ENCODE measurements around the gene COL16A1.

The COL16A1 gene

GRCh38 chr1:31615414-31615813, 88.4 kb downstream of the COL16A1 start:
- POLR2A ChIA-PET = no interaction called here
- TF ChIP-seq CTCF (IDR thresholded peaks at IDR 0.05; ENCODE audit: insufficient read depth, low read length, missing control alignments) = no peak
- CTCF ChIA-PET = interaction anchor here (1.2 to 4.6 kb wide), 3 partner anchors 10 to 20 kb away, joined by 4 to 58 read pairs (median 57); no protein-coding TSS in a partner anchor
- DNase-seq (ENCODE audit: low read depth, low spot score) = no peak
- H3K4me3 ChIP-seq (ENCODE audit: low read depth, low read length) = no peak overlapping the region

GRCh38 chr1:31614414-31615005, 89.3 kb downstream of the COL16A1 start:
- no peak for DNase-seq (ENCODE audit: low read depth, low spot score)
- H3K4me3 ChIP-seq (ENCODE audit: low read depth, low read length) = no peak overlapping the region
- CTCF ChIA-PET = interaction anchor here (0.9 to 1.0 kb wide), 2 partner anchors 20 to 23 kb away, joined by 3 to 4 read pairs; no protein-coding TSS in a partner anchor
- POLR2A ChIA-PET = no interaction called here
- TF ChIP-seq CTCF (IDR thresholded peaks at IDR 0.05; ENCODE audit: insufficient read depth, low read length, missing control alignments) = no peak

- DNase-seq (ENCODE audit: low read depth, low spot score) = no peak
- POLR2A ChIA-PET = interaction anchor here (0.5 kb wide), 1 partner anchor 20 kb away, joined by 3 read pairs; no protein-coding TSS in a partner anchor
- TF ChIP-seq CTCF (IDR thresholded peaks at IDR 0.05; ENCODE audit: insufficient read depth, low read length, missing control alignments) = no peak
- no peak overlapping the region for H3K4me3 ChIP-seq (ENCODE audit: low read depth, low read length)
- CTCF ChIA-PET = interaction anchor here (0.9 to 12.9 kb wide), 10 partner anchors 9 to 425 kb away, joined by 3 to 118 read pairs (median 4); no protein-coding TSS in a partner anchor
Observed at GRCh38 chr1:31609514-31610118, 94.2 kb downstream of the COL16A1 start.

GRCh38 chr1:31607360-31607759, 96.5 kb downstream of the COL16A1 start:
- no peak overlapping the region for H3K4me3 ChIP-seq (ENCODE audit: low read depth, low read length)
- CTCF ChIA-PET = interaction anchor here (0.6 to 12.9 kb wide), 6 partner anchors 10 to 416 kb away, joined by 3 to 118 read pairs (median 3); partner anchors contain the start of gene HCRTR1
- no peak for TF ChIP-seq CTCF (IDR thresholded peaks at IDR 0.05; ENCODE audit: insufficient read depth, low read length, missing control alignments)
- DNase-seq (ENCODE audit: low read depth, low spot score) = no peak
- POLR2A ChIA-PET = no interaction called here

GRCh38 chr1:31605908-31606427, 97.8 kb downstream of the COL16A1 start:
- CTCF ChIA-PET = interaction anchor here (1.8 to 12.9 kb wide), 4 partner anchors 11 to 57 kb away, joined by 6 to 118 read pairs (median 36); partner anchors contain the start of gene HCRTR1

More at GRCh38 chr1:31605908-31606427, 97.8 kb downstream of the COL16A1 start:
- H3K4me3 ChIP-seq (ENCODE audit: low read depth, low read length) = no peak overlapping the region
- no peak for DNase-seq (ENCODE audit: low read depth, low spot score)
- POLR2A ChIA-PET = no interaction called here
- no peak for TF ChIP-seq CTCF (IDR thresholded peaks at IDR 0.05; ENCODE audit: insufficient read depth, low read length, missing control alignments)

Measured in AG04449 (cell line).